IPS-18a (cell line): Measurements from ENCODE around the gene LRP1B.

Experiments used
- H3K27ac ChIP-seq: one replicate; pipeline ENCODE4 v1.5.1; 2013; ENCODE audit warnings: low read length
- H3K27me3 ChIP-seq: one replicate; pipeline ENCODE4 v1.6.1; 2013; ENCODE audit warnings: mild to moderate bottlenecking, low read length; ENCODE audit not compliant: control insufficient read depth, insufficient read depth
- H3K36me3 ChIP-seq: one replicate; pipeline ENCODE4 v1.6.1; 2013; ENCODE audit warnings: low read depth, low read length; ENCODE audit not compliant: control insufficient read depth
- H3K4me1 ChIP-seq: one replicate; pipeline ENCODE4 v1.6.1; 2013; ENCODE audit warnings: low read depth, low read length; ENCODE audit not compliant: control insufficient read depth
- H3K4me3 ChIP-seq: one replicate; pipeline ENCODE4 v1.5.1; 2013; ENCODE audit warnings: low read length
- H3K9ac ChIP-seq: one replicate; pipeline ENCODE4 v1.6.1; 2013; ENCODE audit warnings: mild to moderate bottlenecking, low read length, moderate library complexity
- H3K9me3 ChIP-seq: one replicate; pipeline ENCODE4 v1.6.1; 2013; ENCODE audit warnings: low read depth, low read length; ENCODE audit not compliant: control insufficient read depth

LRP1B gene

DNA sequence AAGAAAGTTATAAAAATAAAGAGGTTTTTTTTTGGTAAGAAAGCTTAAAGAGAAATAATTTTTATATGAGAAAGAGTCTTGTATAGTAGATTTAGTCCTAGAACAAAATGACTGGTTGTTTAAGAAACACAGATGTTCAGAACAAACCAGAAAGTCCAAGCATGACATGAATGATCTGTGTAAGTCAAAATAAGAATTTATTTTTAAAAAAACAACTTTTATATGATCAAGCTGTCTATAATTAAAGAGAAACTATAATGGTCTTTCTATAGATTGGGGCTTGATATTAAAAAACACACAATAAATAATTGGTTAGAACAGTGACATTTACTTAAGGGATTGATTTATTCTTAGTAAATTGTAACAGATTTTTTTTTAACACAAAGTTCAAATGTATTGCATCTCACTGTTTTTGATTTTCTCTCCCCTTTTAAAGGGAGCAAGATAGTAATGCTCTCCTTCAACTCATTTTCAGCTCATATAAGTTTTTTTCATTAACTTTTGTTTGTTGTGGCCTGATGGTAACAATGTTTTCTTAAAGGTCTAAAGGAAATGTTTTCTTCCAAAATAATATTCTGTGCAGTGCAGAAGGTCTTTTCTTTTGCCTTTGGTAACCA, 1256.8 kb downstream of the LRP1B start:
- H3K27ac ChIP-seq = no peak overlapping the region
- H3K27me3 ChIP-seq = no peaks in the 10 kb centered on the region
- no peaks in the 10 kb centered on the region for H3K4me1 ChIP-seq
- H3K36me3 ChIP-seq = no peaks in the 10 kb centered on the region
- peaks cover 17% of the 10 kb centered on the region for H3K9me3 ChIP-seq
- H3K9ac ChIP-seq = no peak overlapping the region
- no peak overlapping the region for H3K4me3 ChIP-seq

DNA sequence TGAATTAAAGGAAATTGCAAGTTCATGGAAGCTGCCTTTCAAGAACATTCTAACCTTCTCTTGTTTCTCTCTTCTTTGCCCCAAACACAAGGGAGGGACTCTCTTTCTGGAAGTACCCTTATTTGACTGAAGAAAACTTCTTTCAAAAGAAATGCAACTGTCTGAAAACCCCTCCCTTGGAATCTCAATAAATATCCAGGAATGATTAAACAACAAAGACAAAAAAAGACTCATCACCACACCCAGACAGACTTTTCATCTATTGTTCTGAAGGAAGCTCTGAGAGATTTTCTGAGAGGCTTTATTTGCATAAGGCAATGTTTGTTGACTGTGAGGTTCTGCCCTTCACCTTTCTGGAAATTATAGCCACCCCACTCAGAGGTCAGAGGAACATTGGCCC, 1260.9 kb downstream of the LRP1B start:
- H3K9ac ChIP-seq = no peak overlapping the region
- H3K9me3 ChIP-seq = peaks cover 9% of the 10 kb centered on the region
- no peaks in the 10 kb centered on the region for H3K4me1 ChIP-seq
- no peak overlapping the region for H3K27ac ChIP-seq
- H3K27me3 ChIP-seq = no peaks in the 10 kb centered on the region
- H3K4me3 ChIP-seq = no peak overlapping the region
- H3K36me3 ChIP-seq = no peaks in the 10 kb centered on the region

DNA sequence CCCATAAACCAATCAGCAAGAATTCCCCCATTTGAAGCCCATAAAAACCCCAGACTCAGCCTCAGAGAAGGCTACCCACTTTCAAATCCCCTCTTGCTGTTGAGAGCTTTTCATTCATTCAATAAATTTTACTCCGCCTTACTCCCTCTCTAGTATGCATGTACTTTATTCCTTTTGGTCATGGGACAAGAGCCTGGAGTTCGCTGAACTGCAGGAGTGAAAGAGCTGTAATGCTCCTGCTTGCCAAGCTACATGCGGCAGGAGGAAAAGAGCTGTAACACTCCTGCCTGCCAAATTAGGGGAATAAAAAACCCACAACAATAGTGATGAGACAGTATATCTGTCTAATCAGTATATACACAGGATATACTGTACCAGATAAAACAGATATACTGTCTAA, 1261.7 kb downstream of the LRP1B start:
- Histone ChIP-seq H3K9me3 (peaks cover 4% of the 10 kb centered on the region), H3K4me1 (no peaks in the 10 kb centered on the region), H3K27me3 (no peaks in the 10 kb centered on the region), H3K27ac (no peak overlapping the region), H3K9ac (no peak overlapping the region), H3K4me3 (no peak overlapping the region), H3K36me3 (no peaks in the 10 kb centered on the region)

DNA sequence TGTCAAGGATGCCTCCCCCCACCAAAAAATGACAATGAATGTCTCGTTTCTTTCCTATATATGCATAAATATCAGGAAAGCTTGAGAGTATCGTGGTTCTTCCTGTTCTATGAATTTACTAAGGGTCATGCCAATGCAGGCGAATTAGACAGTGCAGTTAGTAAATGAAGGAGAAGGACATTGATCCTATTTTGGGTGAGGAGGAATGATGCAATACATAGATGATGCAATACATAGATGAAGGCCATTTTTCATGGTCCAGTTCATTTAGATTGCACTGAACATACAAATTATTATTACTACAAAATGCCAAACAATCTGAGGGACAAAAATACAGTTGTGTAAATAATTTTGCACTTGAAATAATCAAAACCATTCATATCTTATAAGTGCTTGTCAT, 1265.0 kb downstream of the LRP1B start:
- H3K4me1 ChIP-seq = no peaks in the 10 kb centered on the region
- no peak overlapping the region for H3K9ac ChIP-seq
- no peak overlapping the region for H3K4me3 ChIP-seq
- no peaks in the 10 kb centered on the region for H3K36me3 ChIP-seq
- H3K9me3 ChIP-seq = no peaks in the 10 kb centered on the region
- no peaks in the 10 kb centered on the region for H3K27me3 ChIP-seq
- H3K27ac ChIP-seq = no peak overlapping the region

DNA sequence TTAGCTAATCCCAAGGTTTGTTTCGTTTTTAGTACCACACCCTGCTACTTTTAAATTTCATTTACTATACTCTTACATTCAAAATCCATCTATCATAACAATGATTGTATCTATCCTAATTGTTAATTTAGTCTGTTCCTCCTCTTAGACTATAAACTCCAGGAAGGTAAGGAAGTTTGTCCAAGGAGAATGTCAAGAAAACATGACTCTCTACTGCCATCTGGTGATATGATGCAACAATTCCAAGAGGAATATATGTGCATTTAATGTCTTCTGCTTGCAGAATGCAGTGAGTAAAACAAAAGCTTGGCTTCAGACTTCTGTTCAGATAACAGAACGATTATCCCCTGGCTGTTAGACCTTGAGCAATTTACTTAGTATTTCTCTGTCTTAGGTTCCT, 1267.1 kb downstream of the LRP1B start:
- Histone ChIP-seq H3K4me3 (no peak overlapping the region), H3K27me3 (no peaks in the 10 kb centered on the region)

DNA sequence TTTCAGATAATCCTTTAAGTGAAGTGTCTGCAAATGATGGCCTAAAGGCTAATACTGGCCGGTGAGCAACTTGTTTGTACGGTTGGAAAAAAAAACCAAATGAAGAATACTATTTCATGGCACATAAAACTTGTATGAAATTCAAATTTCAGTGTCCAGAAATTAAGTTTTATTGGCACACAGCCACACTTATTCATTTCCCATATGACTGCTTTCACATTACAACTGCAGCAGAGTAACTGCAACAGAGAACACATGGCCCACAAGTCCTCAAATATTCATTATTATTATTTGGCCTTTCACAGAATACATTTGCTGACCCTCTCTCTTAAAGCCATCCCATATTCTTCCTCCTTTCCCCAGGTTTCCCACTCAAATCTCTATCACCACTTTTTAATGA, 1268.6 kb downstream of the LRP1B start:
- Histone ChIP-seq H3K27me3 (no peaks in the 10 kb centered on the region), H3K27ac (no peak overlapping the region), H3K4me1 (peaks cover 4% of the 10 kb centered on the region), H3K9me3 (no peaks in the 10 kb centered on the region), H3K9ac (no peak overlapping the region), H3K4me3 (no peak overlapping the region), H3K36me3 (no peaks in the 10 kb centered on the region)

More for the DNA sequence above, 1267.1 kb downstream of the LRP1B start:
- Histone ChIP-seq H3K9me3 (no peaks in the 10 kb centered on the region), H3K9ac (no peak overlapping the region), H3K36me3 (no peaks in the 10 kb centered on the region), H3K27ac (no peak overlapping the region), H3K4me1 (peaks cover 4% of the 10 kb centered on the region)

DNA sequence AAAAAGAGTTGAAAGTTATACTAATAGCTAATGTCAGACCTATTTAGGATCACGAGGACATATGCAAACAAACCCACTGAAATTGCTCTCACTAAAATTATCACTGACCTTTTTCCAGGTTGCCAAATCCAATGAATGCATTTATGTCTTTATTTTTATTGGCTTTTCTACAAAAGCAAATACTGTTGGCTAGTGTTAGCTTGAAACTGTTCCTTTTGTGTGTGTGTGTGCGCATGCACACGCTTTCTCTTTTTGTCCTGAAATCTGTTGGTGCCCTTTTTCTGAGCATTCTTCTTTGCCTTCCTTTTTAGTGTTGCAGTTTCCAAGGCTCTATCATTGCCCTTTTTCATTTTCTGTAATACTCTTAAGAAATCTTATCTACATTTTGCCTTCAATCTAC, 1269.2 kb downstream of the LRP1B start:
- Histone ChIP-seq H3K27me3 (no peaks in the 10 kb centered on the region), H3K4me3 (no peak overlapping the region), H3K4me1 (peaks cover 4% of the 10 kb centered on the region), H3K9ac (no peak overlapping the region), H3K36me3 (no peaks in the 10 kb centered on the region), H3K27ac (no peak overlapping the region), H3K9me3 (no peaks in the 10 kb centered on the region)

DNA sequence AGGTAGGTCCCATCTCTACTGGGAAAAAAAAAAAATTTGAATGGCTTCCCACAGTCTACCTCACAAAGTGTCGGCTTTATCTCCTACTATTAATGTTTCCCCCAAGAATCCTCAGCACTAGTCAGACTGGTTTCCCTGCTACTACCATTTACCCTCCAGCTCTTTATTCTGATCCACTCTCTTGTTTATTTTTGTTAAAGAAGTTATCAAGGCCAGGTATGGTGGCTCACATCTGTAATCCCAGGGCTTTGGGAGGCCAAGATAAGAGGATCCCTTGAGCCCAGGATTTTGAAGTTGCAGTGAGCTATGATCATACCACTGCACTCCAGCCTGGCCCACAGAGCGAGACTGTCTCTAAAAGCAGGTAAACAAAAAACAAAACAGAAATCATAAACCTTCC, 1275.3 kb downstream of the LRP1B start:
- Histone ChIP-seq H3K27me3 (no peaks in the 10 kb centered on the region), H3K36me3 (no peaks in the 10 kb centered on the region), H3K4me3 (no peak overlapping the region), H3K27ac (no peak overlapping the region), H3K4me1 (peaks cover 2% of the 10 kb centered on the region), H3K9ac (no peak overlapping the region), H3K9me3 (no peaks in the 10 kb centered on the region)

DNA sequence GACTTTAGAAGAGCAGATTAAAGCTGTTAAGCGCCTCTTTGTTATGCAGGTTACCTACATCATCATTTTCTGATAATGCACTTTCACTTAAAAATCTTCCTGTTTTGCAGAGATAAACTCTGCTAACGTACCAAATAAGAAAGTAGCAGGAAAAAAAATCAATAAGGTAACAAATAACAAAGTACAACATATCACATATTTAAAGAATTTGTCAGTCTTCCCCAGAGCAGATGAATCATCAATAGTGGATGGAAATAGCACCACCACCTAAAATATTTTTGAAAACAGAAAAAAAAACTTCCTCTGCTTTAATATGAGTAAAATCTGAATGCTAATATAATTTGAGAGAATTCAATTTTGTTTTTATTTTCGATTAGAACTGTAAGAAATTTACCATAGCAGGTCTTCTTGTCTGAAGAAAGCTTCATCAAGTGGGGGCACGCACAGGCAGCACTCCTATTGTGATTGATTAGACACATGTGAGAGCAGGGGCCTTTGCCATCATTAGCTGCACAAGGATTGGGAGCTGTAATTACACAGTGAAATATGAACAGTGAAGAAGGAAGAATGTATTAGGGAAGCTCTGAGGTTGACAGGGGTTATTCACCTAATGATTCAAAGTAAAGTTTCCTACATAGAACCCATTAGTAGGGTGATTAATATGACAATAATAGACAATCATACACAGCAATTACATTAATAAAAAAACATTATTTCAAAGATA, 1279.4 kb downstream of the LRP1B start:
- Histone ChIP-seq H3K27ac (no peak overlapping the region), H3K4me1 (no peaks in the 10 kb centered on the region), H3K36me3 (no peaks in the 10 kb centered on the region), H3K27me3 (no peaks in the 10 kb centered on the region), H3K9ac (no peak overlapping the region), H3K9me3 (no peaks in the 10 kb centered on the region), H3K4me3 (no peak overlapping the region)

DNA sequence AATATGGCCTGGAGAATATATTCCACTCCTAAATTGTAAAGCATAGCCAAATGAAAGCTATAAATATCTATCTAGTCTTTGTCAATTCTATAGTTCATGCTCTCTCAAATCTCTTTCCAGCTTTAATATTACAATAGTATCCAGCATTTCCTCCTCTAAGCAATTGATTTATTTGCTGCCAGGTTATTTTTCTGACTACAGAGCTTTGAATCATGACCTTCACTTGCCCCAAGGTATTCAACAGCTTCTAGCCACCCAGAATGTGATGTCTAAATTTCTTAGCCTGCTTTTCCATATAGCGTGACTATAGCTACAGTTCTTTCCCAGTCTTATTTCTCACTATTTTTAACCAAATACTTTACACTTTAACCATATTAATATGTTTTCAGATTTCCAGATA, 1287.6 kb downstream of the LRP1B start:
- Histone ChIP-seq H3K27ac (no peak overlapping the region), H3K4me1 (no peaks in the 10 kb centered on the region), H3K9ac (no peak overlapping the region), H3K9me3 (no peaks in the 10 kb centered on the region), H3K36me3 (no peaks in the 10 kb centered on the region), H3K4me3 (no peak overlapping the region), H3K27me3 (no peaks in the 10 kb centered on the region)

DNA sequence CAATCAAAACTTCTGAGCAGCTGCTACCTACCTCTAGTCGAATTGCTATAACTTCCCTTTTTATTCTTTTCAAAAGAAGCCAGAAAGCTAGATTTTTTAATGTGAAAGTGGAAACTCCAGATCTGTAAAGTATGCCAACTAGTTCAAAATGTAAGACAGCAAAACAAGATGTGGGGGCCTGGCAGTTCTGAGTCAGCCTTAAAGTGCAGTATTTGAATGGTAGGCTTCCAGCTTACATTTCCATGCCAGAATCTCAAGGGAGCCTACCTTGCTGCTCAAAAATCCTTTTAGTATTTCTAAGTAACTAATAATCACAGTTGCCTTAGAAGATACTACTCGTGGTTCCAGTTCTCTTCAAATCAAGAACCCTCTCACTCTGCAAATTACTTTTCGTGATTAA, 1288.7 kb downstream of the LRP1B start:
- H3K9me3 ChIP-seq = no peaks in the 10 kb centered on the region
- no peak overlapping the region for H3K27ac ChIP-seq
- H3K27me3 ChIP-seq = no peaks in the 10 kb centered on the region
- no peaks in the 10 kb centered on the region for H3K4me1 ChIP-seq
- no peak overlapping the region for H3K9ac ChIP-seq
- H3K36me3 ChIP-seq = no peaks in the 10 kb centered on the region
- no peak overlapping the region for H3K4me3 ChIP-seq

DNA sequence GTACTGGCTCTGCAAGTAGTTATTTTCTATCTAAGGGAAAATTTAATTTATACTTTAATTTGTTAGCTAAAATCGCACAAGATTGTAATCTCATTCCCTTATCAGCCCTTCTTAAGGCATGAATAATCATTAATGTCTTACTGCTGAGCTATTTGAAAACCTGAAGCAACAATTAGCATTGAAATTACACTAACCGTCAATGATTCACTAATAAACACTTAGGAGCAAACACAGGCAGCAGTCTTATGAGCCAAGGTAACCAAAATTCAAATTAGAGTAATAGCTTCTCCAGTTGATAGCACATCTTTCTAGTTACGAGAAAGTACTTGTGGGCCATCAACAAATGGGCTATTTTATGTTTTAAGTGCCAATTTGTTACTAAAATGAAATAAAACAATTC, 1289.7 kb downstream of the LRP1B start:
- Histone ChIP-seq H3K4me1 (no peaks in the 10 kb centered on the region), H3K9me3 (no peaks in the 10 kb centered on the region), H3K27me3 (no peaks in the 10 kb centered on the region), H3K4me3 (no peak overlapping the region), H3K9ac (no peak overlapping the region), H3K27ac (no peak overlapping the region), H3K36me3 (no peaks in the 10 kb centered on the region)
